ENCODE measurements around the gene HEMGN.
A peak's percentile ranks its signal among the peaks of the same experiment; 100 is the strongest.

GRCh38 chr9:97907046-97907445 lies 30.9 kb downstream of the HEMGN start:
- TF ChIP-seq CTCF (IDR thresholded peaks at IDR 0.05; ENCODE audit: insufficient read depth, low read length) (no peak), POLR2AphosphoS5 (IDR thresholded peaks at IDR 0.05; ENCODE audit: low read depth) (peak; percentile 36; the same call in 1 of the 2 replicates), GABPA (IDR thresholded peaks at IDR 0.05; ENCODE audit: low read depth) (no peak)
